HL-60 (cell line): ENCODE results near the gene APOC4.

Experiments used
- DNase-seq, 2 experiments: peaks; one replicate each; pipeline ENCODE4 v3.0.0-alpha.2; 2010 to 2020; ENCODE audit warnings: low read depth in 1 of 2, low spot score in 1 of 2
- H3K27ac ChIP-seq: fragments of 250-450 bp; sonication (Bioruptor Pico); replicated peaks from 2 replicates; pipeline ENCODE4 v1.5.1; 2020; ENCODE audit warnings: mild to moderate bottlenecking, moderate library complexity
- H3K27me3 ChIP-seq: fragments of 250-450 bp; sonication (Bioruptor Pico); 2 replicates; pipeline ENCODE4 v1.5.1; 2021; ENCODE audit warnings: mild to moderate bottlenecking, moderate library complexity; ENCODE audit not compliant: insufficient read depth, poor library complexity, severe bottlenecking
- H3K4me3 ChIP-seq: replicated peaks from 2 replicates; pipeline ENCODE4 v1.5.1; 2011; ENCODE audit warnings: mild to moderate bottlenecking, control low read depth, low read length; ENCODE audit not compliant: insufficient read depth
- CTCF ChIP-seq: IDR thresholded peaks from one replicate; pipeline ENCODE4 v1.5.1; 2011; ENCODE audit warnings: low read length, control low read depth, inconsistent platforms; ENCODE audit not compliant: insufficient read depth
- GABPA ChIP-seq: IDR thresholded peaks from 2 replicates; pipeline ENCODE4 v1.6.1; 2012; ENCODE audit warnings: low read depth
- POLR2AphosphoS5 ChIP-seq: IDR thresholded peaks from 2 replicates; pipeline ENCODE4 v1.6.1; 2012; ENCODE audit warnings: low read depth
- REST ChIP-seq: IDR thresholded peaks from 2 replicates; pipeline ENCODE4 v1.6.1; 2012; ENCODE audit warnings: low read depth; ENCODE audit not compliant: insufficient replicate concordance
- SPI1 ChIP-seq: IDR thresholded peaks from 2 replicates; pipeline ENCODE4 v1.6.1; 2012; ENCODE audit warnings: low read depth, mild to moderate bottlenecking, borderline replicate concordance

The APOC4 gene

GRCh38 chr19:44939668-44940067 lies 2.4 kb upstream of the APOC4 start:
- no peak for TF ChIP-seq REST
- no peak for TF ChIP-seq POLR2AphosphoS5
- TF ChIP-seq SPI1 = no peak
- Histone ChIP-seq H3K27me3 (no peaks in the 10 kb centered on the region), H3K27ac (no peak overlapping the region), H3K4me3 (no peak overlapping the region)
- peak in 1 of 2 experiments; percentile 57 for DNase-seq

- H3K27me3 ChIP-seq = no peaks in the 10 kb centered on the region
- TF ChIP-seq POLR2AphosphoS5 (peak; percentile 71; the same call in 1 of the 2 replicates), CTCF (no peak), SPI1 (peak; percentile 97), REST (no peak), GABPA (no peak)
- H3K27ac ChIP-seq = peak overlapping the region; percentile 50
- peak; percentile 67 to 85 for DNase-seq
- H3K4me3 ChIP-seq = no peak overlapping the region
These were observed 1.8 kb downstream of the APOC4 start for GRCh38 chr19:44943801-44944249.

- peak; percentile 92 to 97 for DNase-seq
- H3K4me3 ChIP-seq = no peak overlapping the region
- peak; percentile 29; the same call in 1 of the 2 replicates for TF ChIP-seq POLR2AphosphoS5
- peak; percentile 53; the same call in 1 of the 2 replicates for TF ChIP-seq GABPA
- TF ChIP-seq REST = no peak
- H3K27ac ChIP-seq = peak overlapping the region; percentile 88
- no peaks in the 10 kb centered on the region for H3K27me3 ChIP-seq
These were observed 5.1 kb downstream of the APOC4 start for GRCh38 chr19:44947041-44947581.

- H3K4me3 ChIP-seq = no peak overlapping the region
- DNase-seq = no peak
- TF ChIP-seq POLR2AphosphoS5 (no peak), SPI1 (no peak), CTCF (no peak), GABPA (no peak), REST (no peak)
- no peak overlapping the region; the same call in 1 of the 2 replicates for H3K27ac ChIP-seq
- H3K27me3 ChIP-seq = no peaks in the 10 kb centered on the region
These were observed 6.2 kb downstream of the APOC4 start for GRCh38 chr19:44948237-44948636.
